ENCODE data around the gene LHPP.

LHPP gene

DNA sequence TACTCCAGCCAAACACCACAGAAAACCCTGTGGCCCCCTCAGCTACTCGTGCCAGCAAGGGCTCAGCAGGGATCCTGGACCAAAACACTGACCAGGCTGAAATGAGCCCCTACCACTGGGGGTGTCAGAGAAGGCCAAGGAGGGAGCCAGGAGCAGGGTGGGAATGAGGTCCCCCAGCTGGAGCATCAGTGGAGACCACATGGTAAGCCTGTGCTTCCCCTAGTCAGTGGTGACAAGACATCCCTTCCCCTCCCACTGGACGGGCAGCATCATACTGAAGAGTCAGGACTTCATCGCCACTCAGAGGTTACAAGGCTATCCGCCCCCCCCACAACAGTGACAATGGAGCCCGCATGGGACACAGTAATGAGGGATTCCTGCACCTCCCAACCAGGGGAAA, 99.6 kb downstream of the LHPP start:
- peaks cover 0 to 12% (median 2%) of the 10 kb centered on the region in 4 experiments for H3K4me1 ChIP-seq (ENCODE audit: control extremely low read depth in 1 of 4, control insufficient read depth in 4 of 4, insufficient read depth in 4 of 4, low read length in 3 of 4)
- H3K4me3 ChIP-seq (ENCODE audit: control insufficient read depth in 1 of 7, extremely low read depth in 1 of 7, insufficient read depth in 4 of 7, low read depth in 2 of 7, low read length in 6 of 7): no peak overlapping the region
- DNase-seq: no peak
- H3K9me3 ChIP-seq (ENCODE audit: control extremely low read depth in 1 of 5, control insufficient read depth in 4 of 5, insufficient read depth in 2 of 5, low read depth in 1 of 5, low read length in 4 of 5): peaks cover 0 to 6% (median 2%) of the 10 kb centered on the region in 5 experiments
- H3K27me3 ChIP-seq (replicated peaks in 2 of 5; ENCODE audit: control insufficient read depth in 4 of 5, insufficient read depth in 5 of 5, low read length in 4 of 5): no peaks in the 10 kb centered on the region
- ChIA-PET CTCF (interaction anchor here (1.2 kb wide), 1 partner anchor 14 kb away, joined by 3 read pairs; no protein-coding TSS in a partner anchor), POLR2A (no interaction called here)
- H3K27ac ChIP-seq (ENCODE audit: insufficient read depth in 1 of 2, low read depth in 1 of 2, low read length in 2 of 2, poor library complexity in 1 of 2, severe bottlenecking in 2 of 2): no peak overlapping the region
- no CpG with 5 or more reads among the region's 5 CpGs for WGBS (ENCODE audit: insufficient coverage)
- H3K36me3 ChIP-seq (ENCODE audit: control insufficient read depth in 4 of 4, insufficient read depth in 4 of 4, low read length in 3 of 4): no peaks in the 10 kb centered on the region

DNA sequence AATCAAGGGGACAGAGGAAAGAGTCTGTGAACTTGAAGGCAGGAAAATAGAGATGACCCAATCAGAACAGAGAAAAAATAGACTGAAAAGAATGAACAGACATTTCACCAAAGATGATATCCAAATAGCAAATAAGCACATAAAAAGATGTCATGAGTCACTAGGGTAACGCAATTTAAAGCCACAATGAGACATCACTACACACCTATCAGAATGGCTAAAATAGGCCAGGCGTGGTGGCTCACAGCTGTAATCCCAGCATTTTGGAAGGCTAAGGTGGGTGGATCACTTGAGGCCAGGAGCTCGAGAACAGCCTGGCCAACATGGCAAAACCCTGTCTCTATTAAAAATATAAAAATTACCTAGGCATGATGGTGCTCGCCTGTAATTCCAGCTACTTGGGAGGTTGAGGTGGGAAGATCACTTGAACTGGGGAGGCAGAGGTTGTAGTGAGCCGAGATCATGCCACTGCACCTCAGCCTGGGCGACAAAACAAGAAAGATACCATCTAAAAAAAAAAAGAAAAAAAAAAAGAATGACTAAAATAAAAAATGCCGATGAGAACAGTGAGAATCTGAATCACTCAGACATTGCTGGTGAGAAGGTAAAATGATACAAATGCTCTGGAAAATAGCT, 100.9 kb downstream of the LHPP start:
- H3K27ac ChIP-seq (ENCODE audit: insufficient read depth in 1 of 2, low read depth in 1 of 2, low read length in 2 of 2, poor library complexity in 1 of 2, severe bottlenecking in 2 of 2): no peak overlapping the region
- H3K4me3 ChIP-seq (ENCODE audit: control insufficient read depth in 1 of 7, extremely low read depth in 1 of 7, insufficient read depth in 4 of 7, low read depth in 2 of 7, low read length in 6 of 7): no peak overlapping the region
- no peaks in the 10 kb centered on the region for H3K27me3 ChIP-seq (replicated peaks in 2 of 5; ENCODE audit: control insufficient read depth in 4 of 5, insufficient read depth in 5 of 5, low read length in 4 of 5)
- H3K36me3 ChIP-seq (ENCODE audit: control insufficient read depth in 4 of 4, insufficient read depth in 4 of 4, low read length in 3 of 4): no peaks in the 10 kb centered on the region
- H3K9me3 ChIP-seq (ENCODE audit: control extremely low read depth in 1 of 5, control insufficient read depth in 4 of 5, insufficient read depth in 2 of 5, low read depth in 1 of 5, low read length in 4 of 5): peaks cover 0 to 6% (median 2%) of the 10 kb centered on the region in 5 experiments
- 90% methylated on average over 2 of the region's 7 CpGs for WGBS (ENCODE audit: insufficient coverage)
- ChIA-PET CTCF (no interaction called here), POLR2A (no interaction called here)
- no peak for DNase-seq
- H3K4me1 ChIP-seq (ENCODE audit: control extremely low read depth in 1 of 4, control insufficient read depth in 4 of 4, insufficient read depth in 4 of 4, low read length in 3 of 4): peaks cover 0 to 12% (median 2%) of the 10 kb centered on the region in 4 experiments

DNA sequence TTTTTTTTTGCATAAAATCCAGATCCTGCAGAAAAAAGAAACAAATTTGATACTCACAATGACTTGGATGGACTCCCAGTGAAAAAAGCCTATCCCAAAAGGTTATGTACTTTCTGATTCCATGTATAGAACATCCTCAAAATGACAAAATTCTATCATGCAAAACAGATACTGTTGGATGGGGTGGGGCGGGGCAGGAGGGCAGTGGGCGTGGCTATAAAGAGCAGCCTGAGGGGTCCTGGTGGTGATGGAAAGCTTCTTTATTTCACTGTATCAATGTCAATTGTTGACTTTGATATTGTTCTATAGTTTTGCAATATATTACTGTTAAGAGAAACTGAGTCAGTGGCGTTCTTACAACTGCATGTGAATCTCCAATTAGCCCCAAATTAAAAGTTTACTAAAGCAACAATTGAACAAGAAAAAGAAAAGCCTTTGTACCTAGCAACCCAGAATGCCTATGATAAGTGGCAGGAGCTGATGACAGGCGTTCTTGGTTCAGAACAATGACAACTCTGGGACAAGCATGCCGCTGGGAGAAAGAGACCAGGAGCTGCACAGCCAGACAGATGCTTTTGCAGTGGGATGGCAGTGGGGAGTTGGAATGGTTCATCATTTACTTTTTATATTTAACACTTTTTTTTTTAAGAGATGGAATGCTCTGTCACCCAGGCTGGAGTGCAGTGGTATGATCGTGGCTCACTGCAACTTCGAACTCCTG, 101.9 kb downstream of the LHPP start:
- Histone ChIP-seq H3K27ac (ENCODE audit: insufficient read depth in 1 of 2, low read depth in 1 of 2, low read length in 2 of 2, poor library complexity in 1 of 2, severe bottlenecking in 2 of 2) (no peak overlapping the region), H3K9me3 (ENCODE audit: control extremely low read depth in 1 of 5, control insufficient read depth in 4 of 5, insufficient read depth in 2 of 5, low read depth in 1 of 5, low read length in 4 of 5) (peaks cover 0 to 6% (median 2%) of the 10 kb centered on the region in 5 experiments), H3K27me3 (replicated peaks in 2 of 5; ENCODE audit: control insufficient read depth in 4 of 5, insufficient read depth in 5 of 5, low read length in 4 of 5) (no peaks in the 10 kb centered on the region), H3K36me3 (ENCODE audit: control insufficient read depth in 4 of 4, insufficient read depth in 4 of 4, low read length in 3 of 4) (no peaks in the 10 kb centered on the region), H3K4me1 (ENCODE audit: control extremely low read depth in 1 of 4, control insufficient read depth in 4 of 4, insufficient read depth in 4 of 4, low read length in 3 of 4) (peaks cover 0 to 12% (median 2%) of the 10 kb centered on the region in 4 experiments), H3K4me3 (ENCODE audit: control insufficient read depth in 1 of 7, extremely low read depth in 1 of 7, insufficient read depth in 4 of 7, low read depth in 2 of 7, low read length in 6 of 7) (no peak overlapping the region)
- POLR2A ChIA-PET: interaction anchor here (0.6 kb wide), 1 partner anchor 8 kb away, joined by 4 read pairs; no protein-coding TSS in a partner anchor
- 100% methylated on average over 4 of the region's 7 CpGs for WGBS (ENCODE audit: insufficient coverage)
- CTCF ChIA-PET: no interaction called here
- DNase-seq: no peak

DNA sequence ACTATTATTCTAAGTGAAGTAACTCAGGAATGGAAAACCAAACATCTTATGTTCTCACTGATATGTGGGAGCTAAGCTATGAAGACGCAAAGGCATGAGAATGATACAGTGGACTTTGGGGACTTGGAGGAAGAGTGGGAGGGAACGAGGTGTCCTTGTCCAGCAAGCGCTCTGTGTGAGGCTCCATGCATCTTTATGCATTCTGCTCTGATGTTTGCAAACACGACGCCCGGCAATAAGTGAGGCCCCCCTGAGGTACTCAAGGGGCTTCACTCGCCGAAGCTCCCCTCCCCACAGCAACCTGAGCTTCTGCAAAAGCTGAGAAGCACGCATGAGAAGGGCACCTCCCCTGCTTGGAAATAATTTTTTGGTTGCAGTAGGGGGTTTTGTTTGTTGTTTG, 103.3 kb downstream of the LHPP start:
- H3K27ac ChIP-seq (ENCODE audit: insufficient read depth in 1 of 2, low read depth in 1 of 2, low read length in 2 of 2, poor library complexity in 1 of 2, severe bottlenecking in 2 of 2): no peak overlapping the region
- no peak for DNase-seq
- WGBS (ENCODE audit: insufficient coverage): 100% methylated on average over 6 of the region's 9 CpGs

DNA sequence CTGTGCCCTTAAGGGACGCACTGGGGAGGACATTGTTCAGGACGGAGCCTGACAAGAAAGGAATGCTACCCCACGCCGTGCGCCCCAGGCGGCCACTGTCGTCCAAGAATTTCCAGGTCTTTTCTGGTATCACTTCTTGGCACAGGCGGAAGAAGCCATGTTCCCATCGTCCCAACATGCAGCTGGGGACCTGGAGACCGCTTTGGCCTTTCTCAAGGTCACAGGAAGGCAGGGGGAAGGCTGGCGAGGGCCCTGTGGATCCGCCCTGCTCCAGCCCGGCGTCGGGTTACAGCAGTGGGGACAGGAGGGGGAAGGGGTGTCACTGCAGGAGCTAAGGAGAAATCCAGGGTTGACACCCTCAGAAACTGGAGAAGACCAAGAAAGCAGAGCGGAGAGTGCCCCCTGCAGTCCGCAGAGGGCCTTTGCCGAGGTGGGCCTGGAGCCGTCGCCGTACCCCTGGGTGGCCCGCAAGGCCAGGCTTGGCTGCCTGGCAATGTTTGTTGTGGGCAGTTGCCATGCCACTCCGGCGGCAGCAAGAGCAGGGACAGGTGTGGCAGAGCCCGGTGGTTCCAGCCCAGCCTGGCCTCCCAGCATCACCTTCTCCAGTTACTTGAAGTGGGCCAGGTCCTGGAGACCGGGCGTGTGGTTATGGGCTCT, 104.1 kb downstream of the LHPP start:
- H3K4me1 ChIP-seq (ENCODE audit: control extremely low read depth in 1 of 4, control insufficient read depth in 4 of 4, insufficient read depth in 4 of 4, low read length in 3 of 4): peaks cover 0 to 11% (median 6%) of the 10 kb centered on the region in 4 experiments
- peaks cover 0 to 6% (median 2%) of the 10 kb centered on the region in 5 experiments for H3K9me3 ChIP-seq (ENCODE audit: control extremely low read depth in 1 of 5, control insufficient read depth in 4 of 5, insufficient read depth in 2 of 5, low read depth in 1 of 5, low read length in 4 of 5)
- POLR2A ChIA-PET: no interaction called here
- H3K4me3 ChIP-seq (ENCODE audit: control insufficient read depth in 1 of 7, extremely low read depth in 1 of 7, insufficient read depth in 4 of 7, low read depth in 2 of 7, low read length in 6 of 7): no peak overlapping the region
- CTCF ChIA-PET: interaction anchor here (1.0 to 1.8 kb wide), 9 partner anchors 10 to 224 kb away, joined by 3 to 5 read pairs (median 3); no protein-coding TSS in a partner anchor
- no peaks in the 10 kb centered on the region for H3K36me3 ChIP-seq (ENCODE audit: control insufficient read depth in 4 of 4, insufficient read depth in 4 of 4, low read length in 3 of 4)
- WGBS (ENCODE audit: insufficient coverage): 91% methylated on average over 22 of the region's 27 CpGs
- H3K27ac ChIP-seq (ENCODE audit: insufficient read depth in 1 of 2, low read depth in 1 of 2, low read length in 2 of 2, poor library complexity in 1 of 2, severe bottlenecking in 2 of 2): no peak overlapping the region
- no peaks in the 10 kb centered on the region for H3K27me3 ChIP-seq (replicated peaks in 2 of 5; ENCODE audit: control insufficient read depth in 4 of 5, insufficient read depth in 5 of 5, low read length in 4 of 5)
- DNase-seq: peak in 2 of 3 donors; percentile 30 to 33

More for the DNA sequence above, 103.3 kb downstream of the LHPP start:
- Histone ChIP-seq H3K4me3 (ENCODE audit: control insufficient read depth in 1 of 7, extremely low read depth in 1 of 7, insufficient read depth in 4 of 7, low read depth in 2 of 7, low read length in 6 of 7) (no peak overlapping the region), H3K4me1 (ENCODE audit: control extremely low read depth in 1 of 4, control insufficient read depth in 4 of 4, insufficient read depth in 4 of 4, low read length in 3 of 4) (peaks cover 0 to 13% (median 5%) of the 10 kb centered on the region in 4 experiments), H3K27me3 (replicated peaks in 2 of 5; ENCODE audit: control insufficient read depth in 4 of 5, insufficient read depth in 5 of 5, low read length in 4 of 5) (no peaks in the 10 kb centered on the region), H3K36me3 (ENCODE audit: control insufficient read depth in 4 of 4, insufficient read depth in 4 of 4, low read length in 3 of 4) (no peaks in the 10 kb centered on the region), H3K9me3 (ENCODE audit: control extremely low read depth in 1 of 5, control insufficient read depth in 4 of 5, insufficient read depth in 2 of 5, low read depth in 1 of 5, low read length in 4 of 5) (peaks cover 0 to 6% (median 2%) of the 10 kb centered on the region in 5 experiments)
- ChIA-PET POLR2A (no interaction called here), CTCF (interaction anchor here (1.0 to 1.8 kb wide), 8 partner anchors 9 to 225 kb away, joined by 3 to 5 read pairs (median 3); no protein-coding TSS in a partner anchor)

DNA sequence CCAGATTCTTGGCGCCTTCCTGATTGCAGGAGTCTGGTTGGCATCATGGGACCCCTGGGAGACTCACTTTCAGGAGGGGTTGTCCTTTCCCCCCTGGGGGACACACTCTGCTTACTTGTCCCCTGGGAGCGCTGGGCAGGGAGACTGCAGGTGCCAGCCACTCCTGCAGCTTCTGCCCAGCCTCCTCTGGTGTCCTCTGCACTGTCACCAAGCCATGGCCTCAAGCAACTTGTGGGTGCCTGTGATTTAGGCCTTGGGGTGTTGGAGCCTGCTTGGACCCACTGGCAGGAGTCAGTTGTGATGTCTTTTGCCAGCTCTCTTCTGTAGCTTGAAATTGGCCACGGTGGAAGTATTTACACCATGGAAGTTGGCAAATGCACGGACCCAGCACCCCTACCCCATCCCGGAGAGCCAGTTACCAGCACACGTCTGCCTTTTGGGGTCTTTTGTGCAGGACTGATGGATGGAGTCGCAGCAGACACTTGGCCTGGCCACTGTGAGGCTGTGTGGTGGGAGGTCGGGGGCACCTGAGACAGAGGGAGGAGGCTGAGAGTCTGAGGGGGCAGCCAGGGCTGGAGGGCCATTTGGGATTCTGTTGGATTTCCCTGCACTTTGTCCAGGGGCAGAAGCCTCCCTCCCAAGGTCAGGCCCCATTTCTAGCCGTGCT, 104.7 kb downstream of the LHPP start:
- ChIA-PET POLR2A (no interaction called here), CTCF (interaction anchor here (0.6 to 1.8 kb wide), 4 partner anchors 10 to 36 kb away, joined by 3 to 5 read pairs (median 4); no protein-coding TSS in a partner anchor)
- 98% methylated on average over 4 of the region's 9 CpGs for WGBS (ENCODE audit: insufficient coverage)
- peaks cover 0 to 6% (median 1%) of the 10 kb centered on the region in 5 experiments for H3K9me3 ChIP-seq (ENCODE audit: control extremely low read depth in 1 of 5, control insufficient read depth in 4 of 5, insufficient read depth in 2 of 5, low read depth in 1 of 5, low read length in 4 of 5)
- H3K27me3 ChIP-seq (replicated peaks in 2 of 5; ENCODE audit: control insufficient read depth in 4 of 5, insufficient read depth in 5 of 5, low read length in 4 of 5): no peaks in the 10 kb centered on the region
- no peak overlapping the region for H3K27ac ChIP-seq (ENCODE audit: insufficient read depth in 1 of 2, low read depth in 1 of 2, low read length in 2 of 2, poor library complexity in 1 of 2, severe bottlenecking in 2 of 2)
- no peak overlapping the region for H3K4me3 ChIP-seq (ENCODE audit: control insufficient read depth in 1 of 7, extremely low read depth in 1 of 7, insufficient read depth in 4 of 7, low read depth in 2 of 7, low read length in 6 of 7)
- DNase-seq: no peak
- peaks cover 0 to 11% (median 6%) of the 10 kb centered on the region in 4 experiments for H3K4me1 ChIP-seq (ENCODE audit: control extremely low read depth in 1 of 4, control insufficient read depth in 4 of 4, insufficient read depth in 4 of 4, low read length in 3 of 4)
- no peaks in the 10 kb centered on the region for H3K36me3 ChIP-seq (ENCODE audit: control insufficient read depth in 4 of 4, insufficient read depth in 4 of 4, low read length in 3 of 4)
